Lower lobe of right lung (tissue), 2 donors: ENCODE data around the gene EVC2. TPM values are rescaled to one million over a fixed set of nuclear protein-coding genes. Genes with fewer than 3 reads are reported as not detected.

Source experiments
- ATAC-seq, 2 donors: fragments of 200-7000 bp; cut with Tn5 transposase; one replicate each; pipeline ENCODE4 v1.9.1; 2020 to 2022; ENCODE audit warnings: mild to moderate bottlenecking in 2 of 2, moderate library complexity in 2 of 2
- DNase-seq: peaks from one replicate; pipeline ENCODE4 v3.0.0-alpha.2; 2020
- H3K27ac ChIP-seq: fragments of 200-600 bp; one replicate; pipeline ENCODE4 v1.8.0; 2022
- H3K27me3 ChIP-seq: fragments of 200-600 bp; one replicate; pipeline ENCODE4 v1.8.0; 2022; ENCODE audit warnings: low read depth
- H3K36me3 ChIP-seq: fragments of 200-600 bp; one replicate; pipeline ENCODE4 v1.8.0; 2022; ENCODE audit warnings: mild to moderate bottlenecking
- H3K4me1 ChIP-seq: fragments of 200-600 bp; one replicate; pipeline ENCODE4 v1.8.0; 2022
- H3K4me3 ChIP-seq: fragments of 200-600 bp; one replicate; pipeline ENCODE4 v1.8.0; 2022; ENCODE audit warnings: mild to moderate bottlenecking
- H3K9me3 ChIP-seq: fragments of 200-600 bp; one replicate; pipeline ENCODE4 v1.8.0; 2022
- intact Hi-C: fragments of 100-400 bp; cut with DNase I; formaldehyde crosslinking; loops from one replicate; pipeline ENCODE4 v1.11.0; 2022
- total RNA-seq: library from RNA; stranded (reverse); fragmentation: NEBNext Ultra II Directional; extraction: Animal tissue kit (Norgen Biotek cat#: 25700); gene quantifications from one replicate; pipeline ENCODE4 v1.2.1, GENCODE V29; 2021
- TF ChIP-seq, protein P1 (sequence below): fragments of 200-600 bp; IDR thresholded peaks from one replicate; pipeline ENCODE4 v1.8.0; 2022; ENCODE audit warnings: antibody characterized with exemption, mild to moderate bottlenecking
- donor health status: DM: no; HTN: yes; CAD: no; lungs with severe emphysema.

EVC2 gene
- total RNA-seq, 1 donor from 2014 or later, result 4.9 TPM

DNA sequence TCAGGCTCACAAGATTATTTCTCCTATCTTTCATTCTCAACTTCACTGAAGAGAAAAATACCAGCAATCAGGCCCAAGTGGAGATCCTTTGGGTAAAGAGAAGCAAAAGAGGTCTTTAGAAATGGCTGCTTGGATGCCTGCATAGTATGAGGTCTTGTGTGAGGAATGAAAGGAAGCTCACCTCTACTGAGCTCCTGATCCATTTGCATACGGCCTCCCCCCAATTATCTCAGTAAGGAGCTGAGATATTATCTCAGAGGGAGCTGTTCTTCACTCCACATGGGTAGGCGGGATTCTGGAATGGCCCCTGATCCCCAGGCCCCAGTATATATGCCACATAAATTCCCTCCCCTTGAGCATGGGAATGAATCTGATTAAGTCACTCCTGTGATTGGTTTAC, 75.8 kb downstream of the EVC2 start:
- H3K27ac ChIP-seq, result no peak overlapping the region
- no peaks in the 10 kb centered on the region for H3K9me3 ChIP-seq
- H3K4me1 ChIP-seq, result no peaks in the 10 kb centered on the region
- no peak overlapping the region for H3K4me3 ChIP-seq
- no peak for DNase-seq
- TF ChIP-seq, protein P1, sequence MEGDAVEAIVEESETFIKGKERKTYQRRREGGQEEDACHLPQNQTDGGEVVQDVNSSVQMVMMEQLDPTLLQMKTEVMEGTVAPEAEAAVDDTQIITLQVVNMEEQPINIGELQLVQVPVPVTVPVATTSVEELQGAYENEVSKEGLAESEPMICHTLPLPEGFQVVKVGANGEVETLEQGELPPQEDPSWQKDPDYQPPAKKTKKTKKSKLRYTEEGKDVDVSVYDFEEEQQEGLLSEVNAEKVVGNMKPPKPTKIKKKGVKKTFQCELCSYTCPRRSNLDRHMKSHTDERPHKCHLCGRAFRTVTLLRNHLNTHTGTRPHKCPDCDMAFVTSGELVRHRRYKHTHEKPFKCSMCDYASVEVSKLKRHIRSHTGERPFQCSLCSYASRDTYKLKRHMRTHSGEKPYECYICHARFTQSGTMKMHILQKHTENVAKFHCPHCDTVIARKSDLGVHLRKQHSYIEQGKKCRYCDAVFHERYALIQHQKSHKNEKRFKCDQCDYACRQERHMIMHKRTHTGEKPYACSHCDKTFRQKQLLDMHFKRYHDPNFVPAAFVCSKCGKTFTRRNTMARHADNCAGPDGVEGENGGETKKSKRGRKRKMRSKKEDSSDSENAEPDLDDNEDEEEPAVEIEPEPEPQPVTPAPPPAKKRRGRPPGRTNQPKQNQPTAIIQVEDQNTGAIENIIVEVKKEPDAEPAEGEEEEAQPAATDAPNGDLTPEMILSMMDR, result no peak
- ATAC-seq, result no peak
- intact Hi-C loops, result no loop called here
- no peaks in the 10 kb centered on the region for H3K27me3 ChIP-seq
- peaks cover 24% of the 10 kb centered on the region for H3K36me3 ChIP-seq

DNA sequence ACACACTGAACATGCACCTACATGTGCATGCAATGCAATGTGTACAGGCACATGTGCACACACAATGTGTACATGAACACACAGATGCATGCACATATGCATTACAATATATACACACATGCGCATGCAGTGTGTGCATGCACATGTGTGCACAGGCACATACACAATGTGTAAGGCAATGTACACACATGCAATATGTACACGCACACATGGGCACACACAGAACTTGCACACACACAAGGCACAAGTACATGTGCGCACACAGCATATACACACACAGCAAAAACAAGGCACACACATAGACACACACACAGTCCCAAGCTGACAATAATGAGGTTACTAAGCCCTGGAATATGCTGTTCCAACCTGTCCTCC, 76.3 kb downstream of the EVC2 start:
- H3K27ac ChIP-seq, result no peak overlapping the region
- ATAC-seq (peak in 1 of 2 donors; percentile 18), DNase-seq (no peak)
- no peaks in the 10 kb centered on the region for H3K27me3 ChIP-seq
- no peaks in the 10 kb centered on the region for H3K9me3 ChIP-seq
- no peaks in the 10 kb centered on the region for H3K4me1 ChIP-seq
- H3K36me3 ChIP-seq, result peaks cover 29% of the 10 kb centered on the region
- TF ChIP-seq, protein P1, result no peak
- H3K4me3 ChIP-seq, result no peak overlapping the region
- intact Hi-C loops, result no loop called here

DNA sequence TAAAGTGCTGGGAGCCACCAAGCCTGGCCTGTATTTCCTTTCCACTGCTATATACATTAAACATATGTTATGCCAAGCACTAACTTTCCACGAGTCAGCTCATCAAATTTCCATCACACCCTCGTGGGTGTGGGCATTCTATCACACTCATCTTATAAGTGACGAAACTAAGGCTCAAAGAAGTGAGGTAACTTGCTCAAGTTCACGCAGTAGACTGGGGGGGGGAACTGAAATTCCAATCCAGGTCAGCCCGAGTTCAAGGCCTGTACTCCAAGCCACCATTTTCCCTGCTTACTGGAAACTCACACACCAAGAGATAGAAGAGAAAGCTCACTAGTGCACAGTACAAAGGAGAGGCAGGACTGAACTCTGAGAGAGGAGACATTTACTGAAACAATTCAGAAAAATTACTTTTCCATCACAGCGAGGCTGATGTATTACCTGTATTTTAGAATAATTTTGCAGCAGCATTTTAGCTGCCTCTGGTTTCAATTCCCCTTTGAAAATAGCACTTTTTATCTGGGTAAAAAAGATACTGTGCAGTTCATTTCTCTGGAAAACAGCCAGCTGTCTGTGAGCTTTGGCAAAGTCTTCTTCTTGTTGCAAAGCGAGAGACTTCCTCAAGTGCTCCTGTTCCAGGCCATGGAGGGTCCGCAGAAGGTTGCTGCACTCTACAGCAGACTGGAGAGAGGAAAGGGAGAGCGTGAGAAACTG, 76.8 kb downstream of the EVC2 start:
- Histone ChIP-seq H3K9me3 (no peaks in the 10 kb centered on the region), H3K27me3 (no peaks in the 10 kb centered on the region), H3K4me1 (no peaks in the 10 kb centered on the region), H3K27ac (no peak overlapping the region), H3K36me3 (peaks cover 35% of the 10 kb centered on the region), H3K4me3 (no peak overlapping the region)
- DNase-seq (no peak), ATAC-seq (no peak)
- intact Hi-C loops, result no loop called here
- TF ChIP-seq, protein P1, result no peak

DNA sequence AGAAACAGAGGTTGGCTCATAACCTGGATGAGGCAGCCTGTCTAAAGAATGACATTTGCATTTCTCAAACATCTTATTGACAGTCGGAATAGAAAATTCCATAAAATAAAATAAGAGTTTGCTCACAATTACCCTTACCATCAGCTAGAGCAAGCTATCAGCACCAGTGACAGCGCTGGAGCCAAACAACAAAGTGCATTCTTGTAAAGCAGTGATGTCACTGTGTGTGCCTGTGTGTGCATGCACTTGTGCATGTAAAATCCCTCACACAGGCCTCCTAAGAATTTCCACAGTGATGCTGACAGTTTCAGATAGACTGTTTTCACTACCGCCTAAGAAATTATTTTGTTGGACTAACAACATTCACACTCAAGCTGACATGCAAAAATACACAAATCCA, 77.6 kb downstream of the EVC2 start:
- H3K4me3 ChIP-seq, result no peak overlapping the region
- H3K27ac ChIP-seq, result no peak overlapping the region
- H3K9me3 ChIP-seq, result no peaks in the 10 kb centered on the region
- no peaks in the 10 kb centered on the region for H3K4me1 ChIP-seq
- intact Hi-C loops, result no loop called here
- TF ChIP-seq, protein P1, result no peak
- ATAC-seq (no peak), DNase-seq (no peak)
- H3K36me3 ChIP-seq, result peaks cover 42% of the 10 kb centered on the region
- H3K27me3 ChIP-seq, result no peaks in the 10 kb centered on the region

DNA sequence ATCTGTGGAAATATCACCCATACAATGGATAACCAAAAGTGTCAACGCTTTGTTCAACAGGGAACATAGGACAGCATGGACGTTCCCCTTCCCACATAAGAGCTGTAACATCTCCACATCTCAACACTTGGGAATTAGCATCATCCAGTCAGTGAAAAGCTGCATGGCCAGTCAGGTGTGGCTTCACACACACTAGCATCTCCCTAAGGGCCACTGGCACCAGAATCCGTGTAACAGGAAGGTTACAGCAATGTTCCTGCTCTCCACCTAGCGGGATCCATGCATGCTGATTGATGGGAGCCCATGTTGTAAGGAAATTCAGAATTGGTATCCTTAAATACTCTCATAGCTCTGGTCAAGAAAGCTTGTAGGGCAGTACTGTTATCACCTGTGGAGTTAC, 78.8 kb downstream of the EVC2 start:
- DNase-seq, result no peak
- Histone ChIP-seq H3K4me1 (no peaks in the 10 kb centered on the region), H3K27me3 (no peaks in the 10 kb centered on the region), H3K9me3 (no peaks in the 10 kb centered on the region), H3K36me3 (peaks cover 52% of the 10 kb centered on the region), H3K27ac (no peak overlapping the region), H3K4me3 (no peak overlapping the region)
- TF ChIP-seq, protein P1, result no peak
- intact Hi-C loops, result no loop called here
- no peak for ATAC-seq
